GM23338 (cell line): ENCODE results near the gene EFTUD2. TPM values are rescaled to one million over a fixed set of nuclear protein-coding genes. Genes with fewer than 3 reads are reported as not detected.

Source experiments
- ATAC-seq: fragments of 200-7000 bp; cut with Tn5 transposase; 3 replicates; pipeline ENCODE4 v1.9.1; 2020
- DNase-seq: peaks from one replicate; pipeline ENCODE4 v3.0.0-alpha.2; 2015; ENCODE audit warnings: low spot score
- H2AFZ ChIP-seq: fragments of 200-600 bp; sonication (generic); 2 replicates; pipeline ENCODE4 v1.8.0; 2016; ENCODE audit warnings: antibody characterized with exemption, mild to moderate bottlenecking, moderate library complexity
- H3F3A ChIP-seq: fragments of 200-600 bp; sonication (generic); replicated peaks from 2 replicates; pipeline ENCODE4 v1.8.0; 2017; ENCODE audit warnings: antibody characterized with exemption, mixed run types, low read depth
- H3K27ac ChIP-seq: fragments of 200-600 bp; sonication (generic); 2 replicates; pipeline ENCODE4 v1.6.1; 2016; ENCODE audit warnings: low read depth
- H3K27me3 ChIP-seq: fragments of 200-600 bp; sonication (generic); 2 replicates; pipeline ENCODE4 v1.8.0; 2016; ENCODE audit warnings: mild to moderate bottlenecking, mixed run types, moderate library complexity; ENCODE audit not compliant: insufficient read depth
- H3K36me3 ChIP-seq: fragments of 200-600 bp; sonication (generic); 2 replicates; pipeline ENCODE4 v1.8.0; 2016; ENCODE audit warnings: mild to moderate bottlenecking; ENCODE audit not compliant: insufficient read depth
- H3K4me1 ChIP-seq: fragments of 200-600 bp; sonication (generic); 2 replicates; pipeline ENCODE4 v1.8.0; 2016; ENCODE audit warnings: mild to moderate bottlenecking, moderate library complexity; ENCODE audit not compliant: insufficient read depth
- H3K4me2 ChIP-seq: fragments of 200-600 bp; sonication (generic); 2 replicates; pipeline ENCODE4 v1.7.1; 2017; ENCODE audit warnings: mixed run types
- H3K4me3 ChIP-seq: fragments of 200-600 bp; sonication (generic); 2 replicates; pipeline ENCODE4 v1.6.1; 2016; ENCODE audit warnings: mixed run types
- H3K79me2 ChIP-seq: fragments of 200-600 bp; sonication (generic); replicated peaks from 2 replicates; pipeline ENCODE4 v1.8.0; 2017; ENCODE audit warnings: mild to moderate bottlenecking; ENCODE audit not compliant: insufficient read depth
- H3K9me2 ChIP-seq: fragments of 200-600 bp; sonication (generic); 2 replicates; pipeline ENCODE4 v1.8.0; 2017; ENCODE audit not compliant: insufficient read depth
- H4K20me1 ChIP-seq: fragments of 200-600 bp; sonication (generic); replicated peaks from 2 replicates; pipeline ENCODE4 v1.8.0; 2017; ENCODE audit warnings: mild to moderate bottlenecking; ENCODE audit not compliant: insufficient read depth
- H3K27ac Mint-ChIP-seq: 2 replicates; pipeline ENCODE4 v1.8.0; 2020; ENCODE audit warnings: inconsistent platforms, mild to moderate bottlenecking, moderate library complexity, mixed read lengths
- H3K27me3 Mint-ChIP-seq: 3 replicates; pipeline ENCODE4 v1.8.0; 2022; ENCODE audit warnings: low read depth, mild to moderate bottlenecking, moderate library complexity, mixed read lengths, inconsistent platforms; ENCODE audit not compliant: insufficient read depth, poor library complexity
- H3K36me3 Mint-ChIP-seq: 3 replicates; pipeline ENCODE4 v1.8.0; 2021; ENCODE audit warnings: low read depth, mild to moderate bottlenecking, inconsistent platforms, moderate library complexity, mixed read lengths
- H3K4me1 Mint-ChIP-seq: 3 replicates; pipeline ENCODE4 v1.8.0; 2020; ENCODE audit warnings: mild to moderate bottlenecking, inconsistent platforms, mixed read lengths
- H3K4me3 Mint-ChIP-seq: 3 replicates; pipeline ENCODE4 v1.8.0; 2021; ENCODE audit warnings: moderate library complexity, mild to moderate bottlenecking, inconsistent platforms, mixed read lengths
- H3K9me3 Mint-ChIP-seq: 3 replicates; pipeline ENCODE4 v1.8.0; 2020; ENCODE audit warnings: moderate library complexity, mild to moderate bottlenecking, inconsistent platforms, mixed read lengths
- CREB1 ChIP-seq: fragments of 250-450 bp; sonication (Bioruptor Pico); IDR thresholded peaks from 2 replicates; pipeline ENCODE4 v1.5.0; 2020; ENCODE audit warnings: low read depth, mild to moderate bottlenecking, moderate library complexity
- CTCF ChIP-seq, 2 experiments: fragments of 200-600 bp in 1 of 2; sonication (generic) in 1 of 2; conservative IDR thresholded peaks; 2 replicates each; pipeline versions ENCODE4 v1.5.1 to v1.6.1; 2016 to 2017; ENCODE audit warnings: antibody characterized with exemption in 2 of 2, low read depth in 2 of 2, mild to moderate bottlenecking in 2 of 2, moderate library complexity in 1 of 2
- ETS1 ChIP-seq: IDR thresholded peaks from 2 replicates; pipeline ENCODE4 v1.6.1; 2016; ENCODE audit warnings: antibody characterized with exemption
- EZH2 ChIP-seq: fragments of 200-600 bp; sonication (generic); IDR thresholded peaks from one replicate; pipeline ENCODE4 v1.8.0; 2017; ENCODE audit warnings: antibody characterized with exemption, mild to moderate bottlenecking, low read depth; ENCODE audit not compliant: unreplicated experiment
- JUNB ChIP-seq: IDR thresholded peaks from one replicate; pipeline ENCODE4 v1.6.1; 2016; ENCODE audit warnings: antibody characterized with exemption; ENCODE audit not compliant: unreplicated experiment
- NANOG ChIP-seq: IDR thresholded peaks from 2 replicates; pipeline ENCODE4 v1.6.1; 2016; ENCODE audit warnings: antibody characterized with exemption, borderline replicate concordance
- POLR2AphosphoS5 ChIP-seq: IDR thresholded peaks from 2 replicates; pipeline ENCODE4 v1.6.1; 2016; ENCODE audit warnings: antibody characterized with exemption, low read depth
- STAT1 ChIP-seq: IDR thresholded peaks from one replicate; pipeline ENCODE4 v1.6.1; 2016; ENCODE audit warnings: antibody characterized with exemption; ENCODE audit not compliant: unreplicated experiment
- ZNF114 ChIP-seq: fragments of 250-450 bp; sonication (Bioruptor Pico); IDR thresholded peaks from 2 replicates; pipeline ENCODE4 v1.5.0; 2020; ENCODE audit warnings: mild to moderate bottlenecking, moderate library complexity
- ZNF331 ChIP-seq: fragments of 250-450 bp; sonication (Bioruptor Pico); IDR thresholded peaks from 2 replicates; pipeline ENCODE4 v1.5.0; 2020; ENCODE audit warnings: low read depth, mild to moderate bottlenecking, moderate library complexity
- ZNF462 ChIP-seq: fragments of 250-450 bp; sonication (Bioruptor Pico); IDR thresholded peaks from 2 replicates; pipeline ENCODE4 v1.5.0; 2020; ENCODE audit warnings: mild to moderate bottlenecking, moderate library complexity
- polyA plus RNA-seq: library from polyadenylated mRNA; unstranded; fragments of >200 nt; fragmentation: Nextera tagmentation; extraction: Ambion mirVana; gene quantifications from 2 replicates; pipeline ENCODE4 v1.2.1, GENCODE V29; 2016
- total RNA-seq: library from RNA; depleted of rRNA; stranded (reverse); fragments of >200 nt; shearing (Covaris generic); gene quantifications from 2 replicates; pipeline ENCODE4 v1.2.3, GENCODE V29; 2014

The EFTUD2 gene
- total and polyA plus RNA-seq, 2 experiments from 2014 or later, result 61.6 to 196 TPM

- H3K36me3 Mint-ChIP-seq, result peaks cover 71% of the 10 kb centered on the region
- Histone ChIP-seq H3K4me2 (no peak overlapping the region), H3K4me1 (no peaks in the 10 kb centered on the region), H3K4me3 (no peak overlapping the region), H3K27ac (no peak overlapping the region), H2AFZ (no peak overlapping the region), H4K20me1 (peaks cover 5% of the 10 kb centered on the region), H3K79me2 (no peaks in the 10 kb centered on the region; the same call in 1 of the 2 replicates), H3K27me3 (no peaks in the 10 kb centered on the region), H3K9me2 (no peaks in the 10 kb centered on the region), H3F3A (peaks cover 18% of the 10 kb centered on the region), H3K36me3 (peaks cover 66% of the 10 kb centered on the region)
- ATAC-seq (no peak), DNase-seq (no peak)
- no peak overlapping the region for H3K4me3 Mint-ChIP-seq
- H3K9me3 Mint-ChIP-seq, result no peaks in the 10 kb centered on the region
- no peak overlapping the region for H3K27ac Mint-ChIP-seq
- H3K27me3 Mint-ChIP-seq, result peaks cover 3% of the 10 kb centered on the region
- TF ChIP-seq NANOG (no peak), POLR2AphosphoS5 (no peak), STAT1 (no peak)
- H3K4me1 Mint-ChIP-seq, result no peaks in the 10 kb centered on the region
These were observed 23.5 kb downstream of the EFTUD2 start for GRCh38 chr17:44875761-44876160.

- ATAC-seq (no peak), DNase-seq (no peak)
- H3K27me3 Mint-ChIP-seq, result no peaks in the 10 kb centered on the region
- Histone ChIP-seq H3K27me3 (no peaks in the 10 kb centered on the region), H3F3A (peaks cover 6% of the 10 kb centered on the region), H3K4me1 (no peaks in the 10 kb centered on the region), H4K20me1 (peaks cover 5% of the 10 kb centered on the region), H2AFZ (no peak overlapping the region), H3K79me2 (no peaks in the 10 kb centered on the region), H3K4me2 (no peak overlapping the region), H3K9me2 (no peaks in the 10 kb centered on the region), H3K27ac (no peak overlapping the region), H3K36me3 (peaks cover 66% of the 10 kb centered on the region), H3K4me3 (no peak overlapping the region)
- no peak overlapping the region for H3K27ac Mint-ChIP-seq
- no peaks in the 10 kb centered on the region for H3K9me3 Mint-ChIP-seq
- H3K4me3 Mint-ChIP-seq, result no peak overlapping the region
- H3K36me3 Mint-ChIP-seq, result peaks cover 69% of the 10 kb centered on the region
- no peaks in the 10 kb centered on the region for H3K4me1 Mint-ChIP-seq
- TF ChIP-seq JUNB (no peak), ZNF114 (CRISPR knock-in tag) (no peak), CREB1 (CRISPR knock-in tag) (no peak), ZNF462 (no peak), STAT1 (no peak), ZNF331 (no peak), EZH2 (no peak), POLR2AphosphoS5 (no peak), ETS1 (no peak), NANOG (no peak), CTCF (conservative IDR thresholded peaks at IDR 0.05; ENCODE audit: low read depth in 2 of 2) (no peak)
These were observed 27.0 kb downstream of the EFTUD2 start for GRCh38 chr17:44872131-44872768.
